Measurements from ENCODE around the gene DAPK1.

The DAPK1 gene

DNA sequence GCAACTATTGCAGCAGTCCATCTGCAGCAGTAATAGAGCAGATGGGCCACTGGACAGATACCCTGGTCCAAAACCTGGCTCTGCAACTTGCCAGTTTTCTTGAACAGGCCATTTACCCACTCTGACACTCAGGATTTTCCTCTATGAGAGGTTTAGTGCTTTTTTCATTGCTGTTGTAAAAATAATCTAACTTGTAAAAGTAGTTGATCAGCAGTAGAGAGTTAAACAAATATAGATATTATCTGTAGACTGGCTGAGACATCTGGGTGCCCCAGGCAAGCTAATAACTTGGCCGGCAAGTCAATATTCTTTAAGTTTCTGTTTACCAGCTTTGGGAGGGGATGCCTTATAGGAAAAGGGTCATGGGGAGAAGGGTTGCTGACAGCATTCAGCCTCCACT lies 4.1 kb downstream of the DAPK1 start:
- no peak for TF ChIP-seq ZNF565 (CRISPR knock-in tag; conservative IDR thresholded peaks at IDR 0.05; ENCODE audit: low read depth)
- no peak for TF ChIP-seq OSR1 (CRISPR knock-in tag; IDR thresholded peaks at IDR 0.05)
- TF ChIP-seq SNAI2 (CRISPR knock-in tag; IDR thresholded peaks at IDR 0.05) = no peak
- TF ChIP-seq ZNF70 (CRISPR knock-in tag; IDR thresholded peaks at IDR 0.05) = no peak
- no peak for TF ChIP-seq ZFP30 (CRISPR knock-in tag; IDR thresholded peaks at IDR 0.05)
- no peak for TF ChIP-seq ISL1 (CRISPR knock-in tag; IDR thresholded peaks at IDR 0.05)
- TF ChIP-seq POU6F1 (CRISPR knock-in tag; IDR thresholded peaks at IDR 0.05; ENCODE audit: borderline replicate concordance, low read depth) = no peak
- no peak for TF ChIP-seq RARB (CRISPR knock-in tag; IDR thresholded peaks at IDR 0.05)
- TF ChIP-seq GLIS3 (CRISPR knock-in tag; IDR thresholded peaks at IDR 0.05) = no peak
- TF ChIP-seq ZNF8 (CRISPR knock-in tag; IDR thresholded peaks at IDR 0.05) = no peak
- TF ChIP-seq ZC3H10 (CRISPR knock-in tag; IDR thresholded peaks at IDR 0.05) = no peak
- no peak for TF ChIP-seq ESRRG (CRISPR knock-in tag; IDR thresholded peaks at IDR 0.05)
- TF ChIP-seq BACH2 (CRISPR knock-in tag; IDR thresholded peaks at IDR 0.05; ENCODE audit: borderline replicate concordance) = no peak
- TF ChIP-seq, protein P1, sequence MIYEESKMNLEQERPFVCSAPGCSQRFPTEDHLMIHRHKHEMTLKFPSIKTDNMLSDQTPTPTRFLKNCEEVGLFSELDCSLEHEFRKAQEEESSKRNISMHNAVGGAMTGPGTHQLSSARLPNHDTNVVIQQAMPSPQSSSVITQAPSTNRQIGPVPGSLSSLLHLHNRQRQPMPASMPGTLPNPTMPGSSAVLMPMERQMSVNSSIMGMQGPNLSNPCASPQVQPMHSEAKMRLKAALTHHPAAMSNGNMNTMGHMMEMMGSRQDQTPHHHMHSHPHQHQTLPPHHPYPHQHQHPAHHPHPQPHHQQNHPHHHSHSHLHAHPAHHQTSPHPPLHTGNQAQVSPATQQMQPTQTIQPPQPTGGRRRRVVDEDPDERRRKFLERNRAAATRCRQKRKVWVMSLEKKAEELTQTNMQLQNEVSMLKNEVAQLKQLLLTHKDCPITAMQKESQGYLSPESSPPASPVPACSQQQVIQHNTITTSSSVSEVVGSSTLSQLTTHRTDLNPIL (CRISPR knock-in tag; IDR thresholded peaks at IDR 0.05; ENCODE audit: low read depth) = no peak
- no peak for TF ChIP-seq ARNTL (CRISPR knock-in tag; IDR thresholded peaks at IDR 0.05; ENCODE audit: borderline replicate concordance, low read depth)
- TF ChIP-seq PPARA (CRISPR knock-in tag; IDR thresholded peaks at IDR 0.05; ENCODE audit: borderline replicate concordance) = no peak
- TF ChIP-seq, protein P2, sequence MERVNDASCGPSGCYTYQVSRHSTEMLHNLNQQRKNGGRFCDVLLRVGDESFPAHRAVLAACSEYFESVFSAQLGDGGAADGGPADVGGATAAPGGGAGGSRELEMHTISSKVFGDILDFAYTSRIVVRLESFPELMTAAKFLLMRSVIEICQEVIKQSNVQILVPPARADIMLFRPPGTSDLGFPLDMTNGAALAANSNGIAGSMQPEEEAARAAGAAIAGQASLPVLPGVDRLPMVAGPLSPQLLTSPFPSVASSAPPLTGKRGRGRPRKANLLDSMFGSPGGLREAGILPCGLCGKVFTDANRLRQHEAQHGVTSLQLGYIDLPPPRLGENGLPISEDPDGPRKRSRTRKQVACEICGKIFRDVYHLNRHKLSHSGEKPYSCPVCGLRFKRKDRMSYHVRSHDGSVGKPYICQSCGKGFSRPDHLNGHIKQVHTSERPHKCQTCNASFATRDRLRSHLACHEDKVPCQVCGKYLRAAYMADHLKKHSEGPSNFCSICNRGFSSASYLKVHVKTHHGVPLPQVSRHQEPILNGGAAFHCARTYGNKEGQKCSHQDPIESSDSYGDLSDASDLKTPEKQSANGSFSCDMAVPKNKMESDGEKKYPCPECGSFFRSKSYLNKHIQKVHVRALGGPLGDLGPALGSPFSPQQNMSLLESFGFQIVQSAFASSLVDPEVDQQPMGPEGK (CRISPR knock-in tag; IDR thresholded peaks at IDR 0.05; ENCODE audit: borderline replicate concordance) = no peak
- ATAC-seq = no peak

GRCh38 chr9:87502391-87503221 lies 4.9 kb downstream of the DAPK1 start:
- ATAC-seq = no peak
- TF ChIP-seq TOX (CRISPR knock-in tag; IDR thresholded peaks at IDR 0.05; ENCODE audit: borderline replicate concordance) (no peak), ZFP3 (CRISPR knock-in tag; IDR thresholded peaks at IDR 0.05) (no peak), OSR1 (CRISPR knock-in tag; IDR thresholded peaks at IDR 0.05) (no peak), ZC3H10 (CRISPR knock-in tag; IDR thresholded peaks at IDR 0.05) (no peak), SNAI2 (CRISPR knock-in tag; IDR thresholded peaks at IDR 0.05) (no peak), BACH2 (CRISPR knock-in tag; IDR thresholded peaks at IDR 0.05; ENCODE audit: borderline replicate concordance) (no peak), ZFP30 (CRISPR knock-in tag; IDR thresholded peaks at IDR 0.05) (no peak), ARNTL (CRISPR knock-in tag; IDR thresholded peaks at IDR 0.05; ENCODE audit: borderline replicate concordance, low read depth) (no peak), GLIS3 (CRISPR knock-in tag; IDR thresholded peaks at IDR 0.05) (no peak)
- TF ChIP-seq, protein P3, sequence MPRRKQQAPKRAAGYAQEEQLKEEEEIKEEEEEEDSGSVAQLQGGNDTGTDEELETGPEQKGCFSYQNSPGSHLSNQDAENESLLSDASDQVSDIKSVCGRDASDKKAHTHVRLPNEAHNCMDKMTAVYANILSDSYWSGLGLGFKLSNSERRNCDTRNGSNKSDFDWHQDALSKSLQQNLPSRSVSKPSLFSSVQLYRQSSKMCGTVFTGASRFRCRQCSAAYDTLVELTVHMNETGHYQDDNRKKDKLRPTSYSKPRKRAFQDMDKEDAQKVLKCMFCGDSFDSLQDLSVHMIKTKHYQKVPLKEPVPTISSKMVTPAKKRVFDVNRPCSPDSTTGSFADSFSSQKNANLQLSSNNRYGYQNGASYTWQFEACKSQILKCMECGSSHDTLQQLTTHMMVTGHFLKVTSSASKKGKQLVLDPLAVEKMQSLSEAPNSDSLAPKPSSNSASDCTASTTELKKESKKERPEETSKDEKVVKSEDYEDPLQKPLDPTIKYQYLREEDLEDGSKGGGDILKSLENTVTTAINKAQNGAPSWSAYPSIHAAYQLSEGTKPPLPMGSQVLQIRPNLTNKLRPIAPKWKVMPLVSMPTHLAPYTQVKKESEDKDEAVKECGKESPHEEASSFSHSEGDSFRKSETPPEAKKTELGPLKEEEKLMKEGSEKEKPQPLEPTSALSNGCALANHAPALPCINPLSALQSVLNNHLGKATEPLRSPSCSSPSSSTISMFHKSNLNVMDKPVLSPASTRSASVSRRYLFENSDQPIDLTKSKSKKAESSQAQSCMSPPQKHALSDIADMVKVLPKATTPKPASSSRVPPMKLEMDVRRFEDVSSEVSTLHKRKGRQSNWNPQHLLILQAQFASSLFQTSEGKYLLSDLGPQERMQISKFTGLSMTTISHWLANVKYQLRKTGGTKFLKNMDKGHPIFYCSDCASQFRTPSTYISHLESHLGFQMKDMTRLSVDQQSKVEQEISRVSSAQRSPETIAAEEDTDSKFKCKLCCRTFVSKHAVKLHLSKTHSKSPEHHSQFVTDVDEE (CRISPR knock-in tag; IDR thresholded peaks at IDR 0.05) = no peak
- TF ChIP-seq, protein P1 (CRISPR knock-in tag; IDR thresholded peaks at IDR 0.05; ENCODE audit: low read depth) = no peak

- TF ChIP-seq POU6F1 (CRISPR knock-in tag; IDR thresholded peaks at IDR 0.05; ENCODE audit: borderline replicate concordance, low read depth) (no peak), ZFP30 (CRISPR knock-in tag; IDR thresholded peaks at IDR 0.05) (no peak), ISL1 (CRISPR knock-in tag; IDR thresholded peaks at IDR 0.05) (no peak), ARNTL (CRISPR knock-in tag; IDR thresholded peaks at IDR 0.05; ENCODE audit: borderline replicate concordance, low read depth) (no peak), SNAI2 (CRISPR knock-in tag; IDR thresholded peaks at IDR 0.05) (no peak), TCF4 (CRISPR knock-in tag; IDR thresholded peaks at IDR 0.05; ENCODE audit: borderline replicate concordance) (no peak)
- no peak for ATAC-seq
Observed at GRCh38 chr9:87503430-87503829, 5.8 kb downstream of the DAPK1 start.

Measured in SK-N-SH treated with all-trans-retinoic acid at 6 μM for 48 hours (cell line).